Measurements from ENCODE around the gene ARHGAP6.

Gene ARHGAP6

GRCh38 chrX:11206716-11207115, 459.0 kb downstream of the ARHGAP6 start:
- TF ChIP-seq CTCF (IDR thresholded peaks at IDR 0.05; ENCODE audit: insufficient read depth, low read length, poor library complexity, severe bottlenecking): no peak
- DNase-seq (ENCODE audit: extremely low read depth, insufficient read length): no peak
- no peak overlapping the region for H3K4me3 ChIP-seq (replicated peaks; ENCODE audit: low read depth, low read length)
- no peaks in the 10 kb centered on the region for H3K27me3 ChIP-seq (replicated peaks; ENCODE audit: control insufficient read depth, insufficient read depth, low read length)
- H3K36me3 ChIP-seq (ENCODE audit: control insufficient read depth, insufficient read depth, low read length): no peaks in the 10 kb centered on the region

DNA sequence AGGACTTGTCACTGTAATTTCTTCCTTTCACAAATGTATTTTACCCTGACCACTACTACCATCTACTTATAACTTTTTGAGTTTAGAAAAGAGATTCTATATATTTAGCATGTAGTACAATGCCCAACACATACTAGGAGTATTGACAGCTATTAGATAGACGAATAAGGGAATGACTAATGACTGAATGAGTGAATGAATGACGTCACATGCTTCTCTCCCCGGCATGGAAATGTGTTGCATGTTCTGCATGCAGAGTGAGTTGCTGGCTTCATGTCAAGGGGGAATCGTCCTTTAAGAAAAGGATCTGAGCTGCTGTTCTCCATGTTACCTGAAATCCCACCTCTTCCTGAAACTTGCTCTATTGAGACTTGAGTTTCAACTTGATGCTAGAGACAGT, 459.9 kb downstream of the ARHGAP6 start:
- Histone ChIP-seq H3K4me3 (replicated peaks; ENCODE audit: low read depth, low read length) (no peak overlapping the region), H3K36me3 (ENCODE audit: control insufficient read depth, insufficient read depth, low read length) (no peaks in the 10 kb centered on the region), H3K27me3 (replicated peaks; ENCODE audit: control insufficient read depth, insufficient read depth, low read length) (no peaks in the 10 kb centered on the region)
- no peak for DNase-seq (ENCODE audit: extremely low read depth, insufficient read length)
- no peak for TF ChIP-seq CTCF (IDR thresholded peaks at IDR 0.05; ENCODE audit: insufficient read depth, low read length, poor library complexity, severe bottlenecking)

DNA sequence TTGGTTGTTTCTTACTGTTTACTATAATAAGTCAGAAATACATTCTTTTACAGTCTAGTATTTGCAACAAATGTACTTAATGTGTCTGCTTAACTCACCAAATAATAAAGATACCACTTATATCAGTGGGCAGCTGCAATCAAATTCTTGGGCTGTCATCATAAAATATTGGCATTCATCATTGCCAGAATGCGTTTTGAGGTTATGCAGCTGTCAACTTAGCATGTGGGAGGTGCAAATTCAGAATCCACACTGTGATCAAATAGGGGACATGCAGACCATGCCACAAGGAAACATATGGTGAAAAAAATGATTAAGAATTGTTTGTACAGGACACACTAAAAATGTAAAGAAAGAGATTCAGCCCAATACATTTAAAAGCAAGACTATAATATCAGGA, 468.0 kb downstream of the ARHGAP6 start:
- TF ChIP-seq CTCF (IDR thresholded peaks at IDR 0.05; ENCODE audit: insufficient read depth, low read length, poor library complexity, severe bottlenecking): no peak
- no peak for DNase-seq (ENCODE audit: extremely low read depth, insufficient read length)
- Histone ChIP-seq H3K4me3 (replicated peaks; ENCODE audit: low read depth, low read length) (no peak overlapping the region), H3K27me3 (replicated peaks; ENCODE audit: control insufficient read depth, insufficient read depth, low read length) (no peaks in the 10 kb centered on the region), H3K36me3 (ENCODE audit: control insufficient read depth, insufficient read depth, low read length) (no peaks in the 10 kb centered on the region)

- no peak for DNase-seq (ENCODE audit: extremely low read depth, insufficient read length)
- no peak for TF ChIP-seq CTCF (IDR thresholded peaks at IDR 0.05; ENCODE audit: insufficient read depth, low read length, poor library complexity, severe bottlenecking)
Observed at GRCh38 chrX:11196476-11196875, 469.2 kb downstream of the ARHGAP6 start.

GRCh38 chrX:11193035-11193469, 472.7 kb downstream of the ARHGAP6 start:
- no peaks in the 10 kb centered on the region for H3K27me3 ChIP-seq (replicated peaks; ENCODE audit: control insufficient read depth, insufficient read depth, low read length)
- no peak for DNase-seq (ENCODE audit: extremely low read depth, insufficient read length)

More at GRCh38 chrX:11196476-11196875, 469.2 kb downstream of the ARHGAP6 start:
- no peaks in the 10 kb centered on the region for H3K36me3 ChIP-seq (ENCODE audit: control insufficient read depth, insufficient read depth, low read length)
- H3K27me3 ChIP-seq (replicated peaks; ENCODE audit: control insufficient read depth, insufficient read depth, low read length): no peaks in the 10 kb centered on the region
- no peak overlapping the region for H3K4me3 ChIP-seq (replicated peaks; ENCODE audit: low read depth, low read length)

More at GRCh38 chrX:11193035-11193469, 472.7 kb downstream of the ARHGAP6 start:
- H3K36me3 ChIP-seq (ENCODE audit: control insufficient read depth, insufficient read depth, low read length): no peaks in the 10 kb centered on the region
- no peak for TF ChIP-seq CTCF (IDR thresholded peaks at IDR 0.05; ENCODE audit: insufficient read depth, low read length, poor library complexity, severe bottlenecking)
- no peak overlapping the region for H3K4me3 ChIP-seq (replicated peaks; ENCODE audit: low read depth, low read length)

Measured in GM06990 (cell line).